ENCODE results near the gene SESTD1.

The SESTD1 gene

GRCh38 chr2:179264368-179265081 is at the start of gene SESTD1:
Gene SESTD1 (minus strand): TSS chr2:179264832. CDS start chr2:179191841, 72,991 bp downstream.
- no peak for DNase-seq (ENCODE audit: low read depth)
- H3K4me3 ChIP-seq (ENCODE audit: low read length), result peak within 1 kb of the TSS; percentile 77
- TF ChIP-seq CTCF (conservative IDR thresholded peaks at IDR 0.05; ENCODE audit: low read depth, low read length), result no peak

- no peak for TF ChIP-seq CTCF (conservative IDR thresholded peaks at IDR 0.05; ENCODE audit: low read depth, low read length)
- no peak for DNase-seq (ENCODE audit: low read depth)
- no peak overlapping the region for H3K4me3 ChIP-seq (ENCODE audit: low read length)
These were observed 48.4 kb upstream of the SESTD1 start for GRCh38 chr2:179313057-179313456.

- no peak for TF ChIP-seq CTCF (conservative IDR thresholded peaks at IDR 0.05; ENCODE audit: low read depth, low read length)
These were observed 46.5 kb upstream of the SESTD1 start for GRCh38 chr2:179311101-179311500.

GRCh38 chr2:179307616-179308371 is 43.2 kb upstream of the SESTD1 start:
- no peak for DNase-seq (ENCODE audit: low read depth)
- TF ChIP-seq CTCF (conservative IDR thresholded peaks at IDR 0.05; ENCODE audit: low read depth, low read length), result no peak

More at GRCh38 chr2:179311101-179311500, 46.5 kb upstream of the SESTD1 start:
- no peak overlapping the region for H3K4me3 ChIP-seq (ENCODE audit: low read length)
- no peak for DNase-seq (ENCODE audit: low read depth)

GRCh38 chr2:179305125-179305524 is 40.5 kb upstream of the SESTD1 start:
- no peak overlapping the region for H3K4me3 ChIP-seq (ENCODE audit: low read length)
- no peak for TF ChIP-seq CTCF (conservative IDR thresholded peaks at IDR 0.05; ENCODE audit: low read depth, low read length)
- no peak for DNase-seq (ENCODE audit: low read depth)

More at GRCh38 chr2:179307616-179308371, 43.2 kb upstream of the SESTD1 start:
- H3K4me3 ChIP-seq (ENCODE audit: low read length), result no peak overlapping the region

GRCh38 chr2:179304424-179304823 is 39.8 kb upstream of the SESTD1 start:
- no peak for TF ChIP-seq CTCF (conservative IDR thresholded peaks at IDR 0.05; ENCODE audit: low read depth, low read length)
- DNase-seq (ENCODE audit: low read depth), result no peak
- no peak overlapping the region for H3K4me3 ChIP-seq (ENCODE audit: low read length)

Measured in retinal pigment epithelial cell (primary cell).